ENCODE measurements around the gene TFE3.

Gene TFE3, protein sequence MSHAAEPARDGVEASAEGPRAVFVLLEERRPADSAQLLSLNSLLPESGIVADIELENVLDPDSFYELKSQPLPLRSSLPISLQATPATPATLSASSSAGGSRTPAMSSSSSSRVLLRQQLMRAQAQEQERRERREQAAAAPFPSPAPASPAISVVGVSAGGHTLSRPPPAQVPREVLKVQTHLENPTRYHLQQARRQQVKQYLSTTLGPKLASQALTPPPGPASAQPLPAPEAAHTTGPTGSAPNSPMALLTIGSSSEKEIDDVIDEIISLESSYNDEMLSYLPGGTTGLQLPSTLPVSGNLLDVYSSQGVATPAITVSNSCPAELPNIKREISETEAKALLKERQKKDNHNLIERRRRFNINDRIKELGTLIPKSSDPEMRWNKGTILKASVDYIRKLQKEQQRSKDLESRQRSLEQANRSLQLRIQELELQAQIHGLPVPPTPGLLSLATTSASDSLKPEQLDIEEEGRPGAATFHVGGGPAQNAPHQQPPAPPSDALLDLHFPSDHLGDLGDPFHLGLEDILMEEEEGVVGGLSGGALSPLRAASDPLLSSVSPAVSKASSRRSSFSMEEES

DNA sequence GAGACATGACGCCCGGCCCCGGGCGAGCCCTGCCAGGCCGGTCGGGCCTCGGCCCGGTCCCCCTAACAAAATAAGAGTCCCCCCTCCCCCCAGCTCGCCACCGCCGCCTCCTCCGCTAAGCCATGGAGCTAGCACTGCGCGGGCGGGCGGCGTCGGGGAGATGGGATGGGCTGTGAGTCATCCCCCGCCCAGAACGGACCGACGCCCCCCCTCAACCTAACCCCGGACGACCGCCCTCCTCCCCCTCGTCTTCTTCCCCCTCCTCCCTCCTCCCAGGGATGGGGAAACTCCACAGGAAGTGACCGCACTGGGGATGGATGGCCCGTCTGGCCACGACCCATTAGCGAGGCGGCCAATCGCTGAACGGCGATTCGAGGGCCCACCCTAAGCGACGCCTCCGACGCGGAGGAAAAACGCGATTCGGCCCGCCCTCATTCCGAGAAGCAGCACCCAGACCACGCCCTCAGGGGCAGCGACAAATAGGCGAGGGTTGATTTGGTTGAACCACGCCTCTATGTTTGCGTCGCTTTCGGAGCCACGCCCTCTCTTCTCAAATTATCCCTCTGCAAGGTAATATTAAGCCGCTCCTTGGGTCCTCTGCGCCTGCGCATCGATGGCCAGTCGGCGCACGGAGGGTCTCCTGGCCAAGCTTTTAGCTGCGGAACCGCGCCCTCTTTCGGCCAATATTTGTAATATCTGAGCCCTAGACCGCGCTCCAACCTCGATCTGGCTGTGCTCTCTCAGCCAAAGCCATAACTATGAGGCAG is at the start of gene TFE3:
Gene TFE3, minus strand, starts transcription at position 138 of the 767 bp plus-strand sequence. Its CDS starts 131 bp downstream, at position 7.
- DNase-seq, result peak; percentile 90

DNA sequence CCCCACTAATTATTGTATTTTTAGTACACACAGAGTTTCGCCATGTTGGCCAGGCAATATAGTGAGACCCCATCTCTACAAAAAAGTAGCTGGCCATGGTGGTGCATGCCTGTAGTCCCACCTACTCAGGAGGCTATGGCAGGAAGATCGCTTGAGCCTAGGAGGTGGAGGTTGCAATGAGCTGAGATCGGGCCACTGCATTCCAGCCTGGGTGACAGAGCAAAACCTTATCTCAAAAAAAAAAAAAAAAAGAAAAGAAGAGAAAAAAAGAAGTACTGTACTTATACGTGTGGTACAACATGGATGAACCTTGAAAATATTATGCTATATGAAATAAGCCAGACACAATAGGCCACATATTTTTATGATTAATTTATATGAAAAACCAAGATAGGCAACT is 46.4 kb upstream of the TFE3 start:
- DNase-seq, result no peak

DNA sequence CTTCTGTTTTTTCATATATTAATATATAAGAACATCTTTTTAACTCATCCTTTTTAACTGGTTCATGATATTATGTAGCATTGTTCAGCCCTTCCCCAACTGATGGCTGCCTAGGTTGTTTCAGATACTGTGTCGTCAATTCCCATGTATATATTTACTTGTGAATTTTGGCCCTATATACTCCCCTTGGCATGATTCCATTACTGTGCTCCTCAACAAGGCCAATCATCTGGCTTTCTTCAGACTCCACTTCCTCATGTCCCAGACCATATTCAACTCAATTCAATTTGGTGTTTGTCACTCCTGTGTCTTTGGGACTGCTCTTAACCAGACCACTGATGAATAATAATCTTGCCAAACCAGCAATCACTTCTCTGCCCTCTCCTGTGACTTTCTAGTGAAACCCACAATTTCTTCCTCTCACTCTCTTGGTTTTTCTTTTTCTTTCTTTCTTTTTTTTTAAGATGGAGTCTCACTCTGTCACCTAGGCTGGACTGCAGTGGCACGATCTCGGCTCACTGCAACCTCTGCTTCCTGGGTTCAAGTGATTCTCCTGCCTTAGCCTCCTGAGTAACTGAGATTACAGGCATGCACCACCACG is 39.2 kb upstream of the TFE3 start:
- DNase-seq, result no peak

DNA sequence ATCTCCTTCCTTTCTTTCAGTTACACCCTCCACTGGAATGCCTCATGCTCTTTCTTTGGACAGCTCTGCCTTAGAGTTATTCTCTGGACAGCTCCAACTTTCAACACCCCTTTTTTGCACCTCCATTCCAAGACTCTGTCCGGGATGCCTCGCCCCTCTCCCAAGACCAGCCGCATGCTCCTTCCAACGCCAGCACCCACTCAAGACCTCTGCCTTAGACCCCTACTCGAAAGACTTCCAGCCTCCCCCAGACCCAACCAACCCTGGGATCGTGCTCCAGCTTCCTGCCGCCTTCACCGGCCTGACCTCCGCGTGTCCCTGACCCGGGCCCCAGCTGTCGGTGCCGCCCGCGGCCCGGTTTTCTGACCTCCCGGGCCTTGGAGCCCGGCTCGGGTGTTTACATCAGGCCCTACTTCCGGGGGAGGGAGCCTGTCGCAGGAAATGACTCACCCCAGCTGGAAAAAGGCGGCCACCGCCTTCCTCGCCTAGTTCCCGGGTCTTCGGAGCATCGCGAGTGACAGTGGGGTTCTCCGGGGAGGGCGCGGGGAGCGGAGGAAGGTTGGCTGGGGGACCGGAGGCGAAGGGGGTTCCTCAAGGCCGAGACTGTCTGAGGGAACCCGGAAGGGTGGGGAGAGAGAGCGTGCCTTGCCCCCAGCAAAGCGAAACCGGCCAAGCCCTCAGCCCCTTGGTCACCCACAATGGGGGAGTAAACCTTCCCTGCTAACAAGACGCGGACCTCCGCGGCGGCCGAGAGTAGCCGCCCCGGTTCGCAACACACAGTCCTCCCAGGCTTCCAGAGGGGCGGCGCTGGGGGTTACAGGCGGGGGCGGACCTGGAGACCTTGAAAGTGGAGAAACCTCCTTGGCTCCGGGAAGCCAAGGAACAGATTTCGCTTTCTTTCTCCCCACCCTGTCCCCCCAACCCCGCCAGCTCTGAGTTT is 36.6 kb upstream of the TFE3 start, which contains the start of gene WDR45:
Gene WDR45, minus strand, starts transcription at position 399 of the 940 bp plus-strand sequence. CDS start 1,792 bp downstream, outside the sequence.
- DNase-seq, result peak; percentile 7

DNA sequence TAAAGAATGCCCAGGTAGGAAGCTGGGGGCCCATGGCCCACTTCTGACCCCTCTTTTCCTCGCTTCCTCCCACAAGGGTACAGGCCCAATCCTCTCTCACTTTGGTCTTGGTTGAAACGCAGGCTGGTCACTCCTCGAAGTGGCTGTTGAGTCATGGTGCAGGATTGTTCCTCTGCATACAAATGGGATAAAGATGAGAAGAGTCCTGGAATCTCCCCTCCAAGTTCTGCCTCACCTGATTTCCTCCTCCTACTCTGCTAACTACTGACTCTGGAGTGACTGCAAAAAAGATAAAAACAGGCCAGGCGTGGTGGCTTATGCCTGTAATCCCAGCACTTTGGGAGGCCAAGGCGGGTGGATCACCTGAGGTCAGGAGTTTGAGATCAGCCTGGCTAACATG is 34.8 kb upstream of the TFE3 start:
- DNase-seq, result no peak

DNA sequence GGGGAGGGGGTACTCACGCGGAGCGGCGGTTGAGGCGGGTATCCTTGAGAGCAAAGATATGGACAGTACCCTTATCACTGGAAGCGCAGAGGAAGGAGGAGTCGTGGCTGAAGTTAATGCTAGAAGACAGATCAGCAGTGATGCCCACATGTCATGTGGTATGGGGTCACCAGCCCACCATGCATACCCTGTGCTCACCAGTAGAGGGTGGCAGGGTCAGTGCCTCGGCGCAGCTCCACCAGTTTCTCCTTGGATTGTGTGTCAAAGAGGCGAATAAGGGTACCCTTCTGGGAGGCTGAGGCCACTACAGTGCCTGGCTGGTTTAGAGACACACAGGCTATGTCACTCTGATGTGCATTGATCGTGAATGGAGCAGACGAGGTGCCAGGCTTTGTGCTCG is 32.2 kb upstream of the TFE3 start:
- no peak for DNase-seq

DNA sequence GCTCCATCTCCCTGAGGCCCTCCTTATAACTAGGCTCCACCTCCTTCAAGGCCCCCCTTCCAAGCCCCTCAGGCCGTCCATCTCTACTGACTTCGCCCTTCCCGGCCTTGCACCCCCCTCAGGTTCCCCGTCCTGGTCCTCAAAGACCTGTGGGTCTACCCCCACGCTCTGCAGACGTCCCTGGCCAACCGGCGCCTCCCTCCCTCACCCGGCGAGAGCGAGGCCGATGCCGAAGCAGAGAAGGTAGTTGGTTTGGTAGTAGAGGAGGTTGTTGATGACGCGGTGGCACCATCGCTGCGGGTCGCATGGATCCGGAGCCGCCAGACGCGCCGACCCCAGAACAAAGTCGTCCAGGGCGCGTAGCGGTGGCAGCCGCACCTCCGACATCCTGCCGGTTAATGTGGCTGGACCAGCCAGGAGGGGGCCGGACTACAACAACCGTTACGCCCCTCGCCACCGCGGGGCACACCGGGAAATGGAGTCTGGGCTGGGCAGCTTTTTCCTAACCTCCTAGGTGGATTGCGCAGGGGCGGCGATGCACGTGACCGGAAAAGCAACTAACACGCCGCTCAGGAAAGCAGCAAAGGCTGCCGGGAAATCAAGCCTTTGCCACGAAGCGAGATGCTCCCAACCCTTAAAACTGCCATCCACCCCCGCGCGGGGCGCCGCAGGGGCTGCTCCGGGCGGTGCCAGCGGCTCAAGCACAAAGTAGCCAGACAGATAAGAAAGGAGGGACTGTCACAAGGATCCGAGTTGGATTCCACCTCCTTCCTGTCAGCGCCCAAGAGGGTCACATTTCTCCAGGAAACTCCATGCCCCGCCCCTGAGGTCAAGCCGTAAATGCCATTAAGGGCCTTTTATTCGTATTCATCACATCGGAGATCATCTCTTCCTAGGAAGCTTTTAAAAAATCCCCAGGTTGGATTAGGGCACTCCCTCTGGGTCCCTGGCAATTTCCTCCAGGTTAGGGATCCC is 30.7 kb upstream of the TFE3 start, which contains the start of gene PRAF2:
Gene PRAF2, minus strand, starts transcription at position 402 of the 975 bp plus-strand sequence. Its CDS starts 15 bp downstream, at position 387.
- DNase-seq, result peak; percentile 41

DNA sequence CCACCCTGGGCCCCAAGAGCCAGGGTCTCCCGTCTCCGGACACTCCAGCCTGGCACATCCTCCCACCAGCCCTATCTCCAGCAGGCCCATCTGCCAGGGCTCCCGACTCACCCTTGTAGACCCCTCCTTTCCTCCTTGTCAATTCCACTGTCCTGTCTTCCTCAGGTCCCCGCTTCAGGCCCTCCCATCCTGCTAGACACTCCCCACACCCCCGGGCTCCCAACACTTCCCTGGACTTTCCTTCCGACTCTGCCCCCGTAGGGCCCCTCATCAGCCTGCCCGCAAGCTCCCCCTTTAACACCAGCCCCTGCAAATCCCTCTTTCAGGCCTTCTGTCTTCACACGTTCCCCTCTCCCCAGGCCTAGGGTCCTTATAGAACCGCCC is 29.5 kb upstream of the TFE3 start:
- DNase-seq, result no peak

DNA sequence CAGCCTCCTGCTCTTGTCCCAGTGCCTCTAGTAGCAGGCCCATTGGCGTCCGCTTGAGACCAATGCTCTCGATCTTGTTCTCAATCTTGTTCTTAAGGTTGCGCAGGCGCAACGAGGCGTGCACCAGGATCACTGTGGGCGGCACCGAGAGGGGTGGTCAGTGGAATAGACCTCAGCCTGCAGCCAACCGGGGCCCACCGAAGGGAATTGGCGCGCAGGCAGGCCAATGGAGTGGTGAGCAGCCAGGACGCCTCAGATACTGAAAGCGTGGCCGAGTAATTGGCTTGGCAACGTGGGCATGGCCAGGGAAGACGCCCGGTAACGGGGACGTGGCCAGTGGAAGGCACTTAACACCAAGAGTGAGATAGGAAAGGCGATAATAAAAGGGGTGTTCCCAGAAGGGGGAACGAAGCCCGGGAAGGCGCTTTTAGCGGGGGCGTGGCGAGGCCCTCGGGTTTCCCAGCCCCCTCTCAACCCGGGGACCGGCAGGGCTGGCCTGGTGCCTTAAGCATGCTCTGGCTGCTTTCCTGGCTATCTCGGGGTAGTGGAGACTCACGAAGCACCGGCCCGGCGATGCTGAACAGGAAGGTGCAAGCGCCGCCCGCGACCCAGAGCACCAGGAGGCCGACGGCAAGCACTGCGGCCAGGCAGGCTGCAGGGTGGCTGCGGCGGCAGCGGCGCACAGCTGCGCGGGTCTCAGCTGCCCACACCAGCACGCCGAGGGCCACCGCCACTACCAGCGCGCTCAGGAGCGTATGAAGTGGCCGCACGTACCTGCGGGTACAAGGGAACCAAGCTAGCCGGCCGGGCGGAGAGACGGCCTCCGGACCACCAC is 28.9 kb upstream of the TFE3 start:
- no peak for DNase-seq

DNA sequence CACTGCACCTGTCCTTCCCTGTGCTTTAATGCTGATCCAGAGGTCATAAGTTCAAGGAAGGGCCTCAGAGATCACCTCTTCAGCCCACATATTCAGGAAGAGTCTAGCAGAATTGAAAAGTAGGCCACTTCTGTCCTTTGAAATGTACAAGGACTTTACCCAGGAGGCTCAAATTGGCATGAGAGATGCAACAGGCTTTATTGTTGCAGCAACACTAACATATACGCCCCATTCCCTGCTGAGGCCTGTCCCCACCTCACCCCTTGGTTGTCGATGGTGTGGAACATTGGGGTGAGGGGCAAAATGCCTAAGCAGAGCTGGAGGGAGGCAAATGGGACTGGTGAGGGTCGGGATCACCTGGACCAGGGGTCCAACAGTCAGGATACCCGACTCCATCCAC is 27.8 kb upstream of the TFE3 start:
- DNase-seq, result no peak

DNA sequence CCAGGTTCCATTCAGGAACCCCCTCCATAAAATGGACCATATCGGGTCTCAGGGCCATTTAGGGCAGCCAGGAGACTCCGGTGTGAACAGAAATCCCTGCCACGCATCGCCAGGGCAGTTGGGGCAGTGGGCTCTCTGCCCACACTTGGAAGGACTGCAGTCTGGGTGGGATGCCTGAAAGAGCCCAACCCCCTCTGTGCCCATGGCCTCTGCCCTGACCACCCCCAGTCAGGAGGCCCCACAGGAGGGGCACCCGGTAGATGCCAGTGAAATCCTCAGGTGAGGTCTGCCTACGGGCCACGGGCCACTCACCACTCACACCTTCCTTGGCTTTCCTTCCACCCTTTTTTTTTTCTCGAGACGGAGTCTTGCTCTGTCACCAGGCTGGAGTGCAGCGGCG is 25.9 kb upstream of the TFE3 start:
- no peak for DNase-seq

DNA sequence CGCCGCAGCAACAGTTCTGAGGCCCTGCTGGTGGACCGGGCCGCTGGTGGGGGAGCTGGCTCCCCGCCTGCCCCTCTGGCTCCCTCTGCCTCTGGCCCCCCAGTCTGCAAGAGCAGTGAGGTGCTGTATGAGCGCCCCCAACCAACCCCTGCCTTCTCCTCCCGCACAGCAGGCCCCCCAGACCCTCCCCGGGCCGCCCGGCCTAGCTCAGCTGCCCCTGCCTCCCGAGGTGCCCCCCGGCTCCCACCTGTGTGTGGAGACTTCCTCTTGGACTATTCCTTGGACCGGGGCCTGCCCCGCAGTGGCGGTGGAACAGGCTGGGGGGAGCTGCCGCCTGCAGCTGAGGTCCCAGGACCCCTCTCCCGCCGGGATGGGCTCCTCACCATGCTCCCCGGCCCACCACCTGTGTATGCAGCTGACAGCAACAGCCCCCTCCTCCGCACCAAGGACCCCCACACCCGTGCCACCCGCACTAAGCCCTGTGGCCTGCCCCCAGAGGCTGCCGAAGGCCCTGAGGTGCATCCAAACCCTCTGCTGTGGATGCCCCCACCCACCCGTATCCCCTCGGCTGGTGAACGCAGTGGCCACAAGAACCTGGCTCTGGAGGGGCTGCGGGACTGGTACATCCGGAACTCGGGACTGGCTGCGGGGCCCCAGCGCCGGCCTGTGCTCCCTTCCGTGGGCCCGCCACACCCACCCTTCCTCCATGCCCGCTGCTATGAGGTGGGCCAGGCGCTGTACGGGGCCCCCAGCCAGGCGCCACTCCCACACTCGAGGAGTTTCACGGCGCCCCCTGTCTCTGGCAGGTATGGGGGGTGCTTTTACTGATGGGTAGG is 24.3 kb upstream of the TFE3 start:
- no peak for DNase-seq

DNA sequence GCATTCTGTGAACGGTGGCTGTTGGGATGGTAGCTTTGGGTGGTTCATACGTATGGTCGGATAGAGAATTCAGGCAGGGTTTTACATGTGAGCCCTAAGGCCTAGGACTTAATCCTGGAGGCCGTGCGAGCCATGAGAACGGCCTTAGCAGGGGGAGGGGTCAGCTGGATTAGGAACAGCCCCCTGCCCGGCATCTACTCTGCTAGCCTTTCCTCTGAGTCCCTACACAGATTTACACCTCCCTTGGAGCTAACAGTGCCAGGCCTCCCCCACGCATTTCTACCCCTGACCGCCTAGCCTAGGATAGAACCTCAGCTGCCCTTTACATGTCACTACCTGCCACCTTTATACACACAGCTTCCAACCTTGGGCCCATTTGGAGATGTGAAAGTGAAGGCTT is 23.5 kb upstream of the TFE3 start:
- no peak for DNase-seq

DNA sequence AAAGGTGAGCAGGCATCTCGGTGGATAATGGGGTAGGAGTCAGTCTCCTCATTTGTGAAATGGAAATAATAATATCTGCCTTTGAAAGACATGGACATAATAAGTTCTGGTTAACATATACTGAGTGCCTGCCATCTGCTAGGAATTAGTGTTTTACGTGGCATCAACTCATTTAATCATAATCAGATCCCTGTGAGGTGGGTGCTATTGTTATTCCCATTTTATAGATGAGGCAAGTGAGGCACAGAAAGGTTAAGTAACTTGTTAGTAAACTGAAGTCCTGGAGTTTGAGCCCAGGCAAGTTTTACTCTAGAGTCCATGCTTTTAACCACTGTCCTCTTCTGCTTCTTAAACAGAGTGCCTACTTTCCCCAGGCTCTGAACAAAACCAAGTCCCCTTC is 23.1 kb upstream of the TFE3 start:
- no peak for DNase-seq

DNA sequence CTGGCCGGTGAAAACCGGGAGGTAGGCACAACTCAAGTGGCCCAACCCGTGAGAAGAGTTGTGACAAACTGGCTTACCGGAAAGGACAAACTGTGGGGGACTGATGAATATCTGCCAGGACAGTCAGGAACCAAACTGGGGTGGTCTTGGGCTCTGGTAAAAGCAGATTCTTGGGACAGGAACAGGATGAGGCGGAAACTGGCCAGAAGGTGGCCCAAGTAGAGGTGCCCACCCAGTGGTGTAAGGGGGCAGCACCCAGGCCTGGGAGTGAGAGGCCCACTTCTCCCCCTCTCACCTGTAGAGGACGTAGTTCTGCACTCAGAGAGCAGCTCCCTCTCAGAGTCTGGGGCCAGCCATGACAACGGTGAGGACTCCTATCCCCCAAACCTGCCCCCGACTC is 21.6 kb upstream of the TFE3 start:
- no peak for DNase-seq

DNA sequence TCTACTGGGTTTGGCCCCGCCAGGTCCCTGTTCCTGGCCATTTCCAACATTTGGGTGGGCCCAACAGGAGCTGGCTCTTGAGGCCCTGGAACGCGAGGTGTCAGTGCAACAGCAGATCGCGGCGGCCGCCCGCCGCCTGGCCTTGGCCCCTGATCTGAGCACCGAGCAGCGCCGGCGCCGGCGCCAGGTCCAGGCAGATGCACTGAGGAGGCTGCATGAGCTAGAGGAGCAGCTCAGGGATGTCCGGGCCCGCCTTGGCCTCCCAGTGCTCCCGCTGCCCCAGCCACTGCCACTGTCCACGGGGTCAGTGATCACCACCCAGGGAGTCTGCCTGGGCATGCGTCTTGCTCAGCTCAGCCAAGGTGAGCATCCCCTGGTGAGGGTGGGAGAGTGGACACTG is 21.1 kb upstream of the TFE3 start:
- no peak for DNase-seq

DNA sequence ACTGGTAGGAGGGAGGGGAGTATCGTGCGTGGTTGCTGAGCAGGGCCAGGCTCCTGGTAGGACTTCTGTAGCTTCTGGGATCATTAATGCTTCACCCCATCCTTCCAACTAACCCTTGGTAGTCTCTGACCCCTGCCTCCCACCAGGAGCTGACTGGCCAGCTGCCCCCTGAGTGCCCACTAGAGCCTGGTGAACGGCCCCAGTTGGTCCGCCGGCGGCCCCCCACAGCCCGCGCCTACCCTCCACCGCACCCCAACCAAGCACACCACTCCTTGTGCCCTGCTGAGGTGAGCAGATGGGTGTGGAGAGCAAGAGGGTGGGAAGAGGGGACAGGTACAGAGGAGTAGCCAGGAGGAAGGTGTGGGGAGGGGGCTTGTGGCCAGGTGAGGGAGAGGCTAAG is 20.6 kb upstream of the TFE3 start:
- no peak for DNase-seq

DNA sequence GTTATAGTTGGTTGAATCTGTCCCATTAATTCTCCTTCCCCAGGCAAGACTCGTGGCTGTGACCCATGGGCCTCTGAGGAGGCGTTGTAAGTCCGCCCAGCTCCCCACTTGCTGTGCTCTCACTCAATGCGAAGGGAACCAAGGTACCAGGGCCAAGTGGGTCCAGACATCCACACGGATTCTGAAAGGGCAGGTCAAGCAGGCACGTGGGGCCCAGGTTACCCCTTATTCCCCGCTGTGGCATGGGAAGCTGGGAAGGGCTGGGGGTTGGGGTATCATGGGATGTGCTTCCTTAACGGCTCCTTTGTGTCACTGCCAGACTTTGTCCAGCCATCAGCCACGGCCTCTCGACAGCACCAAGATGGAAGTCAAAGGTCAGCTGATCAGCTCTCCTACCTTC is 18.8 kb upstream of the TFE3 start:
- DNase-seq, result no peak

DNA sequence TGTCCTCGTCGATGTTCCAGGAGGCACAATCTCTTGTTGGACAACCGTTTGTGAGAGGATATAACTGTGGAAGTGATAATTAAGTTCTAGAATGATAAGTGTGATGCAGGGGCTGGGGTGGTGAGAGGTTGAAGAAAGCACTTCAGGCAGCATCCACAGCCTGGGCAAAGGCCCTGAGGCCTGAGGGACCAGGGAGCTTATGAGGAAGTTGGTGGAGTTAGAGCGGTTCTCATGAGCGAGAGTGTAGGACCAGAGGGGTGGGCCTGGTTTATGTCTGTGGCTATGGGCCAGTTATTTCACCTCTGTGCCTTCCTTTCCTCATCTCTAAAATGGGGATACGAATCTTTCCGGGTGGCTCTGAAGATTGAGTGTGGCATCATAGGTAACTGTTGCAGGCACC is 18.3 kb upstream of the TFE3 start:
- no peak for DNase-seq

Measured in NCI-H1048 (cell line).